ENCODE results near the gene DRC3.
"Not testable (repeated sequence)": the region's sequence is repeated elsewhere in the genome, so short reads cannot be mapped to it uniquely, and the experiment has no call there.

The DRC3 gene

DNA sequence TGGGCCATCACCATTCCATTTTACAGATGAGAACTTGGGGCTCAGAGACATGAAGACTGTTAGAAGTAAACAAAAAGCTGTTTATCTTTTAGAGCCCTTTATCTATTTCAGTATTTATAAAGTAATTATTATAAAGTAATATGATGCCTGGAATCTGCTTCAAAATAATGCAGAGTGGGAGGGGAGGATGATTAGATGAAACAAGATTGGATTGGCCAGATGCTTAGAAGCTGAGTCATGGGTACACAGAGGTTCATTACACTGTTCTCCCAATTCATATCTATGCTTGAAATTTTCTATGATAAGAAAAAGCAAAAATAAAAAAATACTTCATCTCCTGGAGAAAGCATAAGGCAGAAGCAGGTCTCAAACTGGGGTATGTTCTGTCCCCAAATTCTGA lies 29.8 kb upstream of the DRC3 start:
- no peak for DNase-seq

DNA sequence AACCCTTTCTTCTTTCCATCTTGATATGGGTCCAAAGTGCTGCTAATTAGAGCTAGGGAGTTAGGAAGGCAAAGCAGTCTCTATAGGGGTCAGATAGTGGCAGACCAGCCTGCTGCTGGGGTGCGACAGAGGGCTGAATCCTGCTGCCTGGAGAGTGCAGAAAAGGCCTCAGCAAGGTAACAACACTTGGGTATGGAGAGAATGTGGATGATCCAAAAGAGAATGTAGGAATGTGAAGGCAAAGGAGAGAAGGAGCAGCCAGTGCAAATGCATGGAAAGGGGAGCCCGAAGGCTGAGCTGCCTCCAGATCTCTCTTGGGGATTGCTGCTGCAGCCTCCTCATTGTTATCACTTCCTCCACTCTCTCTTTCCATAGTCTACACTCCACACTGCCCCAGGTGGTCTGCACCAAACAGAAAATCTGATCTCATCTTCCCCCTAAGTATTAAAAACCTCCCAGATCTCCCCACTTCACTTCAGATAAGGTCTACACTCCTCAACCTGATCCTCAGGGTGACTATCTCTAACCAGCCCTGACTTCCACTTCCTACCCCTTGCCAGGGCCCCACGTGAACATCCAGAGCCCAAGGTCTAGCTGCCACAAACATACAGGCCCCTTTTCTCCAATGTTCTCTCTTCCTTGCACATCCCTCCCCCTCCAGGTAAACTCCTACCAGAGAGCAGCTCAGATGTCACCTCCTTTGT lies 29.2 kb upstream of the DRC3 start:
- no peak for DNase-seq

DNA sequence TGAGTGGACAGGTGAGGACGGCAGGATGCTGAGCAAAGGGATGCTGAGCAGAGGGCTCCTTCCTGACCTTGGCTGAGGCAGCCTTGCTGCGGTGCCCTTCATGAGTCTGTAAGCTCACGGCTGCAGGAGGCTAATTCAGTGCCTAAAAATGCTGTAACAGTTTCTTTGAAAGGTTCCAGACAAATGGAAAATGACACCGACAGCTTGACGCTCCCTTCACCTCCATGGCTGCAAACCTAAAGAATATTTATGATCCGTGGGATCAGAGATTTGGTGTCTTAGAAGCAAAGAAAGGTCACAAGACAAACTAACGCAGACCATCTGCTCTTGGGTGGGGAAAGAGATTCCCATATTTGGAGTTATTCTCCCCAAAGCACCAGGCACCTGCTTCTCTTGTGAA lies 28.4 kb upstream of the DRC3 start:
- no peak for DNase-seq

DNA sequence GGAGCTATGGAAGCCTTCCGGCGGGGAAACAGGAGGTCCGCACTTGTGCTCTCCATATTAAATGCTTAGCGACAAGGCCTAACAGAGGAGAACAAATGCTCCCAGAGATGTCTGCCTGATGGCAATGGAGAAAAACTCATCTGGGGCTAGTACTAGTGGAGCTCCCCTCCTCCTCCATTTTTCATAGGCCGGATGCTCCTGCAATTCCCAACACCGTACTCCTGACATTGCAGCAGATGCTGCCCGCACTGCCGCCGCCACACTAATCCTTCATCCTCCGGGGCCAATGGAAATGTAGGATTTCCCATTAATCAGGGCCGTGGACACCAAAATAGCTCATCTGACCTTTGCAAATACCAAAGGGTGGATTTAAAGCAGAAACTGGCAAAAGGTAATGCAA lies 27.9 kb upstream of the DRC3 start:
- DNase-seq = no peak

DNA sequence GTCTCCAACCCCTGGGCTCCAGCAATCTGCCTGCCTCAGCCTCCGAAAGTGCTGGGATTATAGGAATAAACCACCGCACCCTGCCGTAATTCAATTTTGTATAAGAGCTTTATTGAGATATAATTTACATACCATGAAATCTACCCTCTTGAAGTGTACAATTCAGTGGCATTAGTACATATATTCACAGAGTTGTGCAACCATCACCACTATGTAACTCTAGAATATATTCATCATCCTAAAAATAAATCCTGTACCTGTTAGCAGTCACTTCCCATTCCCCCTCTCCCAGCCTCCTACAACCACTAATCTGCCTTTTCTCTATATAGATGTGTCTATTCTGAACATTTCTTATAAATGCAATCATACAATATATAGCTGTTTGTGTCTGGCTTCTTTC lies 26.6 kb upstream of the DRC3 start:
- no peak for DNase-seq

DNA sequence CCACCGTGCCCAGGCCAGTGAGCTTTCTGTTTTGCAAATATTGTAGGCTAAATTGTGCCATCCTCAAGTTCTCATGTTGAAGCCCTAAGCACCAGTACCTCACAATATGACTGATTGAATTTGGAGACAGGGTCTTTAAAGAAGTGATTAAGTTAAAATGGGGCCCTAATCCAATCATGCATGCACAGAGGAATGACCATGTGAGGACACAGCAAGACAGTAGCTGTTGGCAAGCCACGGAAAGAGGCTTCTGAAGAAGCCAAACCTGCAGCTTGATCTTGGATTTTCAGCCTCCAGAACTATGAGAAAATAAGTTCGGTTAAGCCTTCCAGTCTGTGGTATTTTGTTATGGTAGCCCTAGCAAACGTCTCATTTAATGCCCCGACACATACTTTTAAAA lies 25.4 kb upstream of the DRC3 start:
- no peak for DNase-seq

DNA sequence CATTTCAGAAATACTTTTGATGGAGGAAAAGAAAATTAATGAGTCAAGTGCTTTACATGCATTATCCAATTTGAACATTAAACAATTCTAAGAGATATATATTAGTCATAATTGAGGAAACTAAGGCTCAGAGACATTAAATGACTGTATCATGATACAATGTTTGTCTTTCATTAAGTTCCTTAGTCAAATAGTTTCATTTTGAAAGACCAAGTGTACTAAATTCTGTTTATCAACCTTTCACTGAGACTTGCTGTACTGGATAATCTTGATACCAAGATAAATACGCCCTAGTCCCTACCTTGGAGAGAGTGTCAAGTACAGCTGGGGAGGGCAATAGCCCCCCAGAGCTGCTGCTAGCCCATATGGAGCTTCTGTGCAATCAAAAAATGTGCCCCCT lies 24.7 kb upstream of the DRC3 start:
- DNase-seq = no peak

DNA sequence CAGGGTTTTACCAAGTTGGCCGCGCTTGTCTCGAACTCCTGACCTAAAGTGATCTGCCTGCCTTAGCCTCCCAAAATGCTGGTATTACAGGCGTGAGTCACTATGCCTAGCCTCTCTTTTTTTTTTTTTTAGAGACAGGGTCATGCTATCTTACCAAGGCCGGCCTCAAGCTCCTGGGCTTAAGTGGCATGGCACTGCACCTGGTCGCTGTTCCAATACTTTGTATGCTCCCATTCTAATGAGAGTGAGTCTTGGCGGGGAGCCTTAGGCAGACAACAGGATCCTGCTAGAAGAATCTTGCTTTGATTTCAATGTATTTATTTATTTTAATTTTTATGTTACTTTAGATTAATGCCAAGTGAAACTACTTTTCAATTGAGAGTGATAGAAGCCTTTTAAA lies 22.3 kb upstream of the DRC3 start:
- no peak for DNase-seq

DNA sequence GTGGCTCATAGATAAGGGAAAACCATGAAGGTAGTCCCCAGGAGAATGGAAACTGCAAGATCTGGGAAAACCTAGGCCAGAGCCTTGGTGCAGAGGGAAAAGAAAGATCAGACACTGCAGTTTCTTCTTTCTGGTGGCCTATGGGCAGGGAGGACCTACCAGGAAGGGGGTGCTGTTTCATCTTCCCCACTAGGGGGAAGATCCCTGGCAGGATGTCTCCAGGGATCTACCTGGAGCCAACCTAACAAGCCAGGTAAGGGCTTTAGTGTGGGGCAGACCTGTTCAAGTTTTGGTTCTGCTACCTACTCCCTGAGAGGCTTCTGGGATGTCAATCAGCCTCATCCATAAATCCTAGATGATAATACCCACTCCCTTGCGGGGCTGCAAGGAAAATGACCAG lies 21.9 kb upstream of the DRC3 start:
- DNase-seq = no peak

DNA sequence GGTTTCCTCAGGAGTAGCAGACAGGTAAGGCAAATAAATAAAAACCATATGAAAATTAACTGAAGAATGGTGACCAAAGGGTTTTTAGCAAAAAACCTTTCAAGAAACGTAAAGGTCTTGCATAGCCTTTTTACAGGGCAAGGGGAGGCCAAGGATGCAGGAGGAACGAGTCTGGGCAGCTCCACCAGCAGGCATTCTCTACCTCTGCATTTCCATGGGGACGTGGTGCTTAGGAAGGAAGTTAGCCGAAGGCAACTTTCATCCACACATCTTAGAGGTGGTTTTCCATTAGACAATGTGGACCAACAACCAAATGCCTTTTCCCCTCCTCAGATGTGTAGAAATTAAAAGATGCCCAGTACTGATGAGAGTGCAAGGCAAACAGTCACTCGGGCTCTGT lies 21.1 kb upstream of the DRC3 start:
- no peak for DNase-seq

DNA sequence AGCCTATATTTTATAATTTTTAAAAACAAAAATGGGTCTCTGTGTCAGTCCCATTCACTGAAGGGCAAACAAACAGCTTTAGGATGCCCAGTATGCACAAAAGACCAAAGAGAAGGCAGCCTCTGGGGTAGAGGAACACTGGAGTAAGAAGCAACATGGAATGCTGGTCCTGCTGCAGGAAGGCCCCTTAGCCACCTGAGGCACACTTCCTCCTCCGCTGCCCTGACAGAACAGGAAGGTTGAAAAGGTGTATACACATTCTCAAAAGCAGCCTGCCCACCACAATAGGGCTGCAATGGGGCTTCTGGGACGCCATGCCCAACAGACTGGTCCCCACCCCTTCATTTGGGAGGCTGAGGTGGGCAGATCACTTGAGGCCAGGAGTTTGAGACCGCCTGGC lies 20.0 kb upstream of the DRC3 start:
- no peak for DNase-seq

DNA sequence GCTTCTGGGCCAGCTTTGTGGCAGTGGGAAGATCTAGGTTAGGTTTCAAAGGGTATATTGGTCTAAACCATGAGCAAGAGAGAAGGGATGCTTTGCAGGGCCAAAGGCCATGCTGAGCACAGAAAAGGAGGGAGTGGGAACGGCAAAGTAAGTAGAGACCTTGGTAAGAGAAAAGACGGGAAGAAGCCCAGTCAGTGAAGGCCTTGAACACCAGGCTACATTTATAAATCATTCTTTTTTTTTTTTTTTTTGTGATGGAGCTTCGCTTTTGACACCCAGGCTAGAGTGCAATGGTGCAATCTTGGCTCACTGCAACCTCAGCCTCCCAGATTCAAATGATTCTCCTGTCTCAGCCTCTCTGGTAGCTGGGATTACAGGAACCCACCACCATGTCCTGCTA lies 18.6 kb upstream of the DRC3 start:
- no peak for DNase-seq

DNA sequence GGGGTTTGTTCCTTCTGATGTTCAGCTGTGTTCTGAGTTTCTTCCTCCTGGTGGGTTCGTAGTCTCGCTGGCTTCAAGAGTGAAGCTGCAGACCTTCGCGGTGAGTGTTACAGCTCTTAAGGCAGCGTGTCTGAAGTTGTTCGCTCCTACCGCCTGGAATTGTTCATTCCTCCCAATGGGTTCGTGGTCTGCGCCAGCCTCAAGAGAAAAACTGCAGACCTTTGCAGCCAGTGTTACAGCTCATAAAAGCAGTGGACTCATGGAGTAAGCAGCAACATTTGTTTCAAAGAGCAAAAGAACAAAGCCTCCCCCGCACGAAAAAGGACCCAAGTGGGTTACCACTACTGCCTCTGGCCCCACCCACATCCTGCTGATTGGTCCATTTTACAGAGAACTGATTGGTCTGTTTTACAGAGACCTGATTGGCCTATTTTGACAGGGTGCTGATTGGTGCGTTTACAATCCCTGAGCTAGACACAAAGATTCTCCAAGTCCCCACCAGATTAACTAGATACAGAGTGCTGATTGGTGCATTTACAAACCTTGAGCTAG lies 16.8 kb upstream of the DRC3 start:
- DNase-seq = not testable (repeated sequence)

DNA sequence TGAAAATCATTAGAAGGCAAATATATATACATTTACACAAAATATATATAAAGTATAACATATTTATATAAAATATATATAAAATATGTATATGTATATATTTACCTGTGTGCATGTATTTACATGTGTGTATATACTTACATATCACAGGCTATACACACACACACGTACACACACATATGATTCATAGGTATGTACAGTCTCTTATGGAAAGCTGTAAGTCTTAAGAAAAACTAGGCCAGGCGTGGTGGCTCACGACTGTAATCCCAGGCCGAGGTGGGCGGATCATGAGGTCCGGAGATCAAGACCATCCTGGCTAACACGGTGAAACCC lies 15.1 kb upstream of the DRC3 start:
- no peak for DNase-seq

DNA sequence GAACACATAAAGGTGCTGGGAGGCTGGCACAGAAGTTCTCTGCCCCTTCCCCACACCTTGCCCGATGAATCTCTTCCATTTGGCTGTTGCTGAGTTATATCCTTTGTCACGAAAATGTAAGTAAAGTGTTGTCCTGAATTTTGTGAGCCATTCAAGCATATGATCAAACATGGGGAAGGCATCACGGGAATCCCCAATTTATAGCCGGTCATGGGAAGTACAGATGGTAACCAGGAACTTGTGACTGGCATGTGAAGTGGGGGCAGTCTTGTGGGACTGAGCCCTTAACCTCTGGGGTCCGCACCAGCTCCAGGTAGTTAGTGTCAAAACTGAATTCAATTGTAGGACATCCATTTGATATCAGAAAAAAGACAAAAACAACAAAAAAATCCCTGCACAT lies 13.7 kb upstream of the DRC3 start:
- DNase-seq = no peak

DNA sequence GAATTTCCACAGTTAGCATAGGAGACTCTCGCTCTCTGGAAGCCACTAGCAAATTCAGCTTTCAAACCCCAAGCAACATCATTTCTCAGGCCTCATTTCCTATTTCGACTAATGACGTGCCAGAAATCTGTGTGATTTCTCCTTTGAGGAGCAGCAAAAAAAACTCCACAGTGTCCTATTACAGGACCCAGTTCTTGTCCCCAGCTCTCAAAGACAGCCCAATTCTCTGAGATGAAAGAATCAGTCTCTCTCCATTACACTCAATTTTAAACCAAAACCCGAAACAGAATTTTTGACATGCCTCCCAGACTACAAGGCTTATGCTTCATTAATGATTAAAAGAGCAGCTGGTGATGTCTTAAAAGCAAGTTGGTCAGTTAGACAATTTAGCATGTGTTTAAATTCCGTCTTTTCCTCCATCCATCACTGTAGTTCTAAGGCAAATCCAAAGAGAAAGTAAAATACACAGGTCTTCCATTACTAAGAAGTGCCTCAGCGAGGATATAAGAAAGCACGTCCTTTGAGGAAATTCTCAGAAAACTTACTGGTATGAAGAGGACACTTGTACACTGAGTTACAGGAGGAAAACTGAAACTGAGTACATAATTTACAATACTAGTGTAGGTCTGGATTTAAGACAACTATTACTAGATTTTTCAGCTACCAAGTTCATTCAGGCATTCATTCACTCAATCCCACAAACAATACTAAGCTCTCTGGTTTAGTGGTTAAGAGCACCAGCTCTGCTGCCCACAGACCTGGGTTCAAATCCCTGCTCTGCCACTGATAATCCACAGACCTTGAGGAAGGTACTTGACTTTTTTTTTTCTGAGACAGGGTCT lies 12.9 kb upstream of the DRC3 start:
- no peak for DNase-seq

DNA sequence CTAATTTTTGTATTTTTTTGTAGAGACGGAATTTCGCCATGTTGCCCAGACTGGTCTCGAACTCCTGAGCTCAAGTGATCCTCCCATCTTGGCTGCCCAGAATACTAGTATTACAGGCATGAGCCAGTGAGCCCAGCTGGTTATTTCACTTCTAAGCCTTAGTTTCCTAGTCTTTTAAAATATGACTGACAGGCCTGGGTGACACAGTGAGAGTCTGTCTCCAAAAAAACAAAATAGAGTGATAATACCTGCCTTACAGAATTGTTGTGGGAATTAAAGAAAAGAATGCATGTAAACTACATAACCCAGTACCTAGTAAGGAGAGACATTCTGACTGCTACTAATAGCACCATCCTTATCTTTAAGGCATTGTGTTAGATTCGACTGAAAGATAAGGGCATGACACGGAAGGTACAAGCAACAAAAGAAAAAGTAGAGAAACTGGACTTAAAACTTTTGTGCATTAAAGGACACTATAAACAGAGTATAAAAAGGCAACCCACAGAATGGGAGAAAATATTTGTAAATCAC lies 12.1 kb upstream of the DRC3 start:
- DNase-seq = no peak

DNA sequence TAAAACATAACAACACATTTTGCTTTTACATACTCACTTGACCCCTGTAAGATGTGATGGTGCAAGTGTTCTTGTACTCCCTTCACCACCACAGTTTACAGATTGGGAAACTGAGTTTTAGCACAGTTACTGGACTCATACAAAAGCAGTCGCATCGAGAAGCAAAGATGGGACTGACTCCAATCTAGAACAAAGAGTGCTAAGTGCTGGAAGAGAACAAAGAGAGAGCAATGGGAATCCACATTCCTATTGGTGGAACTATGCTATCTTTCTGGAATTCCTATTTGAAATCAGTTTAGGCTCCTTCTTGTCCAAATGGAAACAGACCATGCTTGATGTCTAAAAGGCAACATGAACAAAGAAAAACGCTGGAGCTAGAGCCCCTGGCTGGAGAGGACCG lies 9.6 kb upstream of the DRC3 start:
- DNase-seq = no peak

DNA sequence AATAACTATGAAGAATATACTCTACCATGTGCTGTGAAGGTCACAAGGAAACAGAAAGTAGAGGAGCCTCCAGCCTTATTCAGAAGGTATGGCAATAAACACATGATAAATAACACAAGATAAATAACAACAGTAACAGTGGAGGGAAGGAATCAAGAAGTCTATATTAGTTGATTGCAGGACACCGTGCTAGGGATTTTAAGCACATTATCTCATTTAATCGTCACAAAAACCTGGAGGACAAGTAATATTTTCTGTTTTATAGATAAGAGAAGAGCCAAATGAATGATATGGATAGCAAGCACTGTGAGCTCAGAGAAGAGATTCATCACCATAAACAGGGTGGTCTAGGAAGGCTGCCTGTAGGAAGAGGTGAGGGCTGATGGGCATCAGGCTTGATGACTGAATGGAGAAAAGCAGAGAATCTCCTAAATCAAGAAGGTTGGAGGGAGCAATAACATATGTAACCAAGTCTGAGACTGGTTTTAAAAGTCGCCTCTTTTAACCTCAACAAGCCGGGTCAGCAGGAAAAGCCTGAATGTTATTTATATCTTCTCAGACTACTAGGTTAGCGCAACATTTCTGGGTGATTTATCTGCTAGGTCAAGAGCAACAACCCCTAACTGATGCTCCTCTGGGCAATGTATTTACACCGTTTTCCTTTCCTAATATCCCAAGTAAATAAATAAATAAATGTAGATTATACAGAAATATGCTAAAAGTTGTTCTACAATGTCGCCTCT lies 8.8 kb upstream of the DRC3 start:
- DNase-seq = no peak

DNA sequence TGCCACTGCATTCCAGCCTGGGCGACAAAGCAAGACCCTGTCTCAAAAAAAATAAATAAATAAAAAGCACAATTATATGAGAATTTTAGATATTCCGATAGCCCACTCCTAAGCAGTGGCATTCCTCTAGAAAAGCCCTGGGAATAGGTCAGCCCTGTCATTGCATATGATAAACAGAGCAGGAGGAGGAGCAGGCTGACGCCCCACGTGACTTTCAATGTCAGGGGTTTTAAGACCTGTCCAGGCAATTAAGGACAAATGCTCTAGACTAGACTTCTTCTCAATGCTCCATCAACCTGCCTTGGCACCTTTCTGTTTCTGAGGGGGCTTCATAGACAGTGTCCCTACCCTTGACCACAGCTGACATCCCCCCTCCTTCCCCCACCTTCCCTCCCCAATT lies 8.0 kb upstream of the DRC3 start:
- no peak for DNase-seq

DNA sequence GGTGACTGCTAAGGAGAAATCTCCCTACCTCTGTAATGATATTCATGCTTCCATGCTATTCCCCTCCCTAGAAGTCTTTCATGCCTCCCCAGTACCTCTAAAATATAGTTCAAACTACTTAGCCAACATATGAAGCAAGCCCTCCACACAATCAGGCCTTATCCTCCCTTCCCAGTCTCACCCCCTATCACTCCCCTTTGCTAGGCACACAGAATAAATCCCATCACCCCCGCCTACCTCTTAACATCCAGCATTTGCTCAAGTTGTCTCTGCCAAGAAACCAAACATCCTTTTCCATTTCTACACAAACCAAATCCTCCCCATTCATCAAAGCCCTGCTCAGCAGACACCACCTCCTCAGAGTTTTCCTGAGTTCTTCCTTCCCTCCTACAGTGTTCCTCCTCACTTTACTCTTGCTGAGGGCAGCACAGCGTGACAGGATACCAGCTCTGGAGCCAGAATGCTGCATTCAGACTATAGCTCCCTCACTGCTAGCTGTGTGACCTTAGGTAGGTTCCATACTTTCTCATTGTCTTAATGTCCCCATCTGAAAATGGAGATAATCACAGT lies 7.4 kb upstream of the DRC3 start:
- no peak for DNase-seq

DNA sequence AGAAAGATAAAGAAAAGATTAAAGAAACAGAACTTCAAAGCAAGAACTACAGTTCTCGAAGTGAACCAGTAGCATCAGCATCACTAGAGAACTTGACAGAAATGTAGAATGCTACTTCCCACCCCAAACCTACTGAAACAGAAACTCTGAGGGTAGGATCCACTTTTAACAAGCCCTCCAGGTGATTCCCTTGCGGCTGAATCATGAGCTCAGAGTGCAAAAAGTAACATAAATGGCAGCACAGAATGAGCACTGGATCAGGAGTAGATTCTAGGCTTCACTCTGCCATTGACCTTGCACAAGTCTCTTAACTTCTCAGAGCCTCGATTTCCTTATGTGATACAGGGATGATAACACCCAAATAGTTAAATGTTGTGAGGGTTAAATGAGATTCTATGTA lies 6.3 kb upstream of the DRC3 start:
- DNase-seq = no peak

DNA sequence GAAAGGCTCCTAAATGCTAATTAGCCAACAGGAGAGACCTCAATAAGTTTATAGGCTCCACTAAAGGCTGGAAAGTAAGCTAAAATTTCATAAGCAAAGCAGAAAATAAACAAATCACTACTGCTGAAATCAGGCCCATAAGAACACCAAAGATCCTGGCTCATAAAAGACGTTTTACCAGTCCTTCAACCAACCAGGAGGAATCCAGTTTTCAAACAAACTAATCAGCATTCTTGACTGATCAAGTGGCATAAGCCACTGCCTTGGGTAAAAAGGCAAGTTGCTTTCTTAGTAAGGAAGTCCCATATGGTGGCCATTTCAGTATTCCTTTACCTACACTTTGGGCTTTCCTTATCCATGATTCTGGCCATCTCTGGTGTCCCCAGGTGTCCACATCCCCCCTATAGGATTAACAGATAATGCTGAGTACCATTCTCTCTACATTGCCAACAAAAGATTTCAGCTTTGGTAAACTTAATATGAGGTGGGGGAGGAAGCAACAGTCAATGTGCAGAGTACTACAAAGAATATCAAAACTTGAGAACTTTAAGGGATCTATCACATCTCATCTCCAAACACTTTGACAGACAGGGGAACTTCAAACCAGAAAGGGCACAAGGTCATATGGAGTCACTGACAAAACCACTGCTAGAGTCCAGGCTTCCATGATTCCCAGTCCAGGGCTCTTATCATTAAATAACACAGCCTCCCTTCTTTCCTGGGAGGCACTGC lies 1.8 kb upstream of the DRC3 start:
- DNase-seq = no peak

Data from activated effector memory CD4-positive, alpha-beta T cell treated with Interleukin-2 at 50 U/mL for 16 hours (primary cell).